Ecto neural progenitor cell (in vitro differentiated cells): ENCODE results near the gene GAGE10.
"Not testable (repeated sequence)": the region's sequence is repeated elsewhere in the genome, so short reads cannot be mapped to it uniquely, and the experiment has no call there.

Source experiments
- DNase-seq: peaks from one replicate; pipeline ENCODE4 v3.0.0-alpha.2; 2018; ENCODE audit warnings: low spot score

The GAGE10 gene

GRCh38 chrX:49276671-49277534 lies 26.5 kb upstream of the GAGE10 start:
- DNase-seq, result peak; percentile 37

GRCh38 chrX:49277535-49277830 lies 26.0 kb upstream of the GAGE10 start:
- no peak for DNase-seq

DNA sequence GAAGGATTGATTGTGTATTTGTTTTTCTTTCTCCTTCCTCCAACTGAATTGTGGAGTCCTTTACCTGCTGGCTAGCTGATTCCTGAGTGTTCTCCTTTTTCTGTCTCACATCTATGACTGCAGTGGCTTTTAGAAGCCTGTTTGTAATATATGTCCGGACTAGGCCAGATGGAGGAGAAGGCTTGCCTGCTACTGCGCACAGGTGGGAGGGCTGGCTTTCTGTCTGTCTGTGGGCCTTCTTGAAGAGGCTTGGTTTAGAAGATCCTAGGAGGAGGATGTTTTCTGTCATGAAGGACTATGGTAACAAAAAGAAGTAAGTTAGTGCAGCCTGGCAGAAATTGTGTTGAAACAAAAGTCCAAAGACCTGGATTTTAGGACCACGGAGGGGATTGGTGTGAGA lies 25.4 kb upstream of the GAGE10 start:
- no peak for DNase-seq

- no peak for DNase-seq
Measured at GRCh38 chrX:49282647-49283011, 20.8 kb upstream of the GAGE10 start.

DNA sequence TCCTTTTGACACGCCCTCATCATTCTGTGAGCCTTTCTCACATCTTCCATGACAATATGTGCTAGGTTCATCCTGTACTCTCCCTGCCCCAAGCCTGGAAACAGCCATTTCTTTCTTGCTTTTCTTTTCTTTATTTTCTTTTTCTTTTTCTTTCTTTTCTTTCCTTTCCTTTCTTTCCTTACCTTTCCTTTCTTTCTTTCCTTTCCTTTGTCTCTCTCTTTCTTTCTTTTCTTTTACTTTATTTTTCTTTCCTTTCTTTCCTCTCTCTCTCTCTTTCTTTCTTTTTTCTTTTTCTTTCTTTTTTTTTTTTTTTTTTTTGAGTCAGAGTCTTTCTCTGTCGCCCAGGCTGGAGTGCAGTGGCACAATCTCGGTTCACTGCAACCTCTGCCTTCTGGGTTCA lies 19.2 kb upstream of the GAGE10 start:
- DNase-seq, result no peak

DNA sequence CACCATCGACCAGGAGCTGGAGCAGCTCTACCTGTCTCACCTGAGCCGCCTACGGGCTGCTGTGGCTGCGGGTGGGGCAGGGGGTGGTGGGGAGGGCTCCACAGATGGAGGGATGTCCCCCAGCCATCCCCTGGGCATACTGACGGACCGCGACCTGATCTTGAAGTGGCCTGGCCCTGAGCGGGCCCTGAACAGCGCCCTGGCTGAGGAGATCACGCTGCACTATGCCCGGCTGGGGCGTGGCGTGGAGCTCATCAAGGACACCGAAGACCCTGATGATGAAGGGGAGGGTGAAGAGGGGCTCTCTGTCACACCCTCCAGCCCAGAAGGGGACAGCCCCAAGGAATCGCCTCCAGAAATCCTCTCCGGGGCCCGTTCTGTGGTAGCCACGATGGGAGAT lies 17.3 kb upstream of the GAGE10 start:
- DNase-seq, result no peak

- DNase-seq, result no peak
Measured at GRCh38 chrX:49286581-49286980, 16.9 kb upstream of the GAGE10 start.

DNA sequence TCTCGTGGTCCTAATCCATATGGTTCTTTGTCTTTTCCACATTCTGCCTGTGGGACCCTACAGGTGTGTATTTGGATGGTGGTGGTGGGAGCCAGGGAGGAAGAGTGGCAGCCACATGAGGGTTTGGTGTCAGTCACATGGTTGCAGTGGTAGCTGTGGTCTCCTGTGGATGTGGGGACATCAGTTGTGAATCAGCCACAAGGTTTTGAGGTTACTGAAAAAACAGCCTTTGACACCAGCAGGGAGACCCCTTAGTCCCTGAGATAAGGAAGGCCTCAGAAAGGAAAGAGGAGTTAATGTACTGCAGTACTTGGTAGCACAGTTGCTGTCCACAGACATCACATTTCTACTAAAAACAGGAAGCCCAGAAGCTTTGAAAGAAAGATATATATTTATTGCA lies 15.8 kb upstream of the GAGE10 start:
- DNase-seq, result no peak

DNA sequence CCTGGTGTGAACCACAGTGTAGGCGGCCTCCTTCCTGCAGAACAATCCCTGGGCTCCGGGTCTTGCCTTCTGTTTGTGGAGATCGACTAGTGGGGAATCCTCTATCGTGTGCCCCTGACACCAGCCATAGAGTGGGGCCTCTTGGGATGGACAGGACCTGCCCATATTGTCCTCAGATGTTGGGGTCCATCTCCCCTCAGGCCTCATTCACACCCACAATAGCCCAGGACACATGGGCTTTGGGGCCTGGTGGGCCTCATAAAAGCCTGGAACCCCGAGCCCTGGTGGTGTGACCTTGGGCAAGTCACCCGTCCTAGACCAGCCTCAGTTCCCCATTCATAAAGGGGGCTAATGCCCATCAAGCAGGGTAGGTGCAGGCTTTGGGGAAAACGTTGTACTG lies 13.2 kb upstream of the GAGE10 start:
- no peak for DNase-seq

GRCh38 chrX:49291615-49292337 lies 11.7 kb upstream of the GAGE10 start:
- DNase-seq, result peak; percentile 70

DNA sequence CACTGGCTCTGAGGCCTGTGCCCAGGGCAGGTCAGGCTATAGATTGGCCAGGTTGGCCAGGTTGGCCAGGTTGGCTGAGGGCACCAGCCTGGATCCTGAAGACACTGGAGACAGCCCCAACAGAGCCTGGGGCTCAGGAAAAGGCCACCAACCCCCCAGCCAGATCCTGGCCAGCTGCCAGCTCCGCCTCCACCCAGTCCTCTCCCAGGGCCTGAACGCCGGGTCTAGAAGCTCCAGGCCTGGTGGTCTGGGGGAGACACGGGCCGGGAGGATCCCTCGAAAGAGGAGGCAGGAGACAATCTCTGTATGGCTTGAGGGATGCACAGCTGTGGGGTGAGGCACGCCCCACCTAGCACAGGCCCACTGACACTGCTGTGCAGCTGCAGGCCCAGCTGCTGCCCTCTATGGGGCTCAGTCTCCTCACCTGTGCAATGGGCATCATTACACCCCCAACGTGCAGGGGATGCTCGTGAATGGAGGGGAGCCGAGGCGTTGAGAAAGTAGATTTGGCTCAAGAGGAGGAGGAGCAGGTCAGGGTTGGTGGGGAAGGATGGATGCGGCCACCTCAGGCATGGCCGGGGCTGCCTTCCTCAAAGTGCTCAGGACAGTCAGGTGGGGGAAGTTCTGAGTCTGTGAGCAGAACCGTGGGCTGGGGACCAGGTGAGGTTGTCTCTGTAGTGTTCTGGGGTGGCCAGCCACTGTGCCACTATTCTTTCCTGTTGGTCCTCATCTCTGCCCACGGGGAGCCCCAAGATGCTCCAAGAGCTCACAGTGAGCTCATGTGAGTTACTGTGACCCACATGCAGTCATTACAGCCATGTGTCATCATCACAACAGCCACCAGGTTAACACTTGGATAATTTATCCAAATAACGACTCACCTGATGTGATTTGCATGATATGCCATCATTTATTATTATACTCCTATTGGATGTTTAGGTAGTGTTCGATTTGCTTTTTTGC lies 10.8 kb upstream of the GAGE10 start:
- DNase-seq, result no peak

DNA sequence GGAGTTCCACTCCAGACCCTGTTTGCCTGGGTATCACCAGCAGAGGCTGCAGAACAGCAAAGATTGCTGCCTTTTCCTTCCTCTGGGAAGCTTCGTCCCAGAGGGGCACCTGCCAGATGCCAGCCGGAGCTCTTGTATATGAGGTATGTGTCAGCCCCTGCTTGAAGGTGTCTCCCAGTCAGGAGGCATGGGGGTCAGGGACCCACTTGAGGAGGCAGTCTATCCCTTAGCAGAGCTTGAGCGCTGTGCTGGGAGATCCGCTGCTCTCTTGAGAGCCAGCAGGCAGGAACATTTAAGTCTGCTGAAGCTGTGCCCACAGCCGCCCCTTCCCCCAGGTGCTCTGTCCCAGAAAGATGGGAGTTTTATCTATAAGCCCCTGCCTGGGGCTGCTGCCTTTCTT lies 4.2 kb upstream of the GAGE10 start:
- DNase-seq, result not testable (repeated sequence)

DNA sequence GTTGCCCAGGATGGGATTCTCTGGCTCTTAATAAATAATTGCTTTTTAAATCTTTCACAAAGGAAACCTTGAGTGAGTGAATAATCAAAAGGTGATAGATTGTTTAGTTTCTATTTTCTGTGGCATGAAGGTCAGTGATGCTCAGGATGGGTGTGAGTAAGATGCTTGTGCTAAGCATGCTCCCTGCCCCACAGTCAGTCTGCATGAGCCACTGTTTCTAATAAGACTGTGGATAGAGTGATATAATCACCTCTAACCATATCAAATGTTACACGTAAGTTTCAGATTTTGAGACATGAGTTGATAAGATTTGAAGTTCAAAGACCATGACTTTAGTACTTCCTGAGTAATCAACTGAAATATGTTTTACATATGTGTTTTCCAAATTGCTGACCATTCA lies 2.7 kb upstream of the GAGE10 start:
- DNase-seq, result no peak

DNA sequence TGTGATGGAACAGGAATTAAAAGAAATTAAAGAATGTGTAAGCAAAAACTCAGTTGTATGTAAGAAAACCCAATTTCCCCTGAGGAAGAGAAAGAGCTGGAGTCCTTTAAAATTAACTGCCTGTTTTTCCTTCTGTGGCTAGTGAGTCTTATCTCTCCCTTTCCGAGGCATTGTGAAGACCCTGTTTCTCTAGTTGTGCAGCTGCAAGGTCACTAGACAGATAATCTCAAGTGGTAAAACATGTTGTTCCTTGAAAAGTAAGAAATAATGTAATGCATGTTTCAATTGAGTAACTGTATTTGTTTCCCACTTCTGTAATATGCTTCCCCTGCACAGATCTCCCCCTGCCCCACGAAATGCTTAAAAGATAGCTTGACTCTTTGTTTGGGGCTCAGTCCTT lies 4.3 kb downstream of the GAGE10 start:
- not testable (repeated sequence) for DNase-seq

DNA sequence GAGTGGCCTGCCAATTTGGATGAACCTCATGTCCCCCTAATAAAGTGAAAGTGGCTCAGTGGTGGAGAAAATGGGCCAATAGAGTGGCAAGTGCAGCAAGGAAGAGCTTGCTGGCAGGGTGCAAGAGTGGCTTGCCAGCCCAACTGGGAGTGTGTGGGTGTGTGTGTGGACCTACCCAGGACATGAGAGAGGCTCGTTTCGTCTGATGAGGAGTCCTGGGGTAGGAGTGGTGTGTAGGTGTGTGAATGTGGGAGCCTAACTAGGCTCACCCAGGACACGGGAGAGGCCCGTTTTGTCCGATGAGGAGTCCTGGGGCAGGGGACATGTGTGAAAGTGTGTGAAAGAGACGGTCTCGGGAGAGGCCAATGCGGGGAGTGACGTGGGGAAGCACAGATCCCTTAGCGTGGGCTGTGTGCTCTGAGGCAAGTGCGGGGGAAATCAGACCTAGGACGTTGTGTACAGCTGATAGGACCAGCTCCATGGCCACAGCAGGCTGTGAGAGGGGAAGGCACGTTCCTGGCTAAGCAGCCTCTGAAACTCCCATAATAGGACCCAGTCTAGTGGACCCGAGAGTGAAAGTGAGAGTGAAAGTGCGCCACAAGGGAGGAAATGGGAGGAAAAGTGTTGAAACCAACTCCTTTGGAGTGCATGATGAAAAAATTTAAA lies 5.3 kb downstream of the GAGE10 start:
- no peak for DNase-seq

DNA sequence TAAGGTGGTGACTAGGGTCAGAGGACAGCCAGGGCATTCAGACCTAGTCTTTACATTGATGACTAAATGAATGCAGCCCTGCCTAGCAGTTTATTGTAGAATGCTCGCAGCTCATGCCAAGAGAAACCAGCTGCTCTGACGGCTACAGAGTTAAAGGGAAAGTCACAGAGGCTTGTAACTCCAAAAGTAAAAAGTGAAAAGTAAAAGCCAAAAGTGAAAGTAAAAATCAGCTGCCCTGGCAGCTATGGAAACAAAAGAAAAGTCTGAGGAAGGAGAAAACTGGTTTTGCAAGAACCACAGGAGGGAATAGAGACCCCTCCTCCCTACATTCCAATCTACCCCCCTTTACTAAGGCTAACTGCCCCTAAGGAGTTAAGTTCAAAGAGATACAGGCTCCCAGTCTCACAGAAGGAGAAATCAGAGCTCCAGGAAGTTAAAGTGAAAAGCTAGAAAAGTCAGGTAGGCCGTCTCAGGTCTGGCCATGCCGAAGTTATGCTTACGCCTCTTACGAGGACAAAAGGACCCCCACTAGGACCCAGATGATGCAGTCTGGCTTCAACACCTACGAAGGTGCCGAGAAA lies 6.0 kb downstream of the GAGE10 start:
- no peak for DNase-seq

- no peak for DNase-seq
Measured at GRCh38 chrX:49310371-49310770, 6.9 kb downstream of the GAGE10 start.

- no peak for DNase-seq
Measured at GRCh38 chrX:49312176-49312575, 8.7 kb downstream of the GAGE10 start.

- no peak for DNase-seq
Measured at GRCh38 chrX:49316085-49316484, 12.6 kb downstream of the GAGE10 start.

GRCh38 chrX:49321737-49322136 lies 18.3 kb downstream of the GAGE10 start, which contains the start of gene GAGE12J:
GAGE12J (plus strand) TSS chrX:49322037; CDS start chrX:49323194, 1,157 bp downstream.
- not testable (repeated sequence) for DNase-seq

DNA sequence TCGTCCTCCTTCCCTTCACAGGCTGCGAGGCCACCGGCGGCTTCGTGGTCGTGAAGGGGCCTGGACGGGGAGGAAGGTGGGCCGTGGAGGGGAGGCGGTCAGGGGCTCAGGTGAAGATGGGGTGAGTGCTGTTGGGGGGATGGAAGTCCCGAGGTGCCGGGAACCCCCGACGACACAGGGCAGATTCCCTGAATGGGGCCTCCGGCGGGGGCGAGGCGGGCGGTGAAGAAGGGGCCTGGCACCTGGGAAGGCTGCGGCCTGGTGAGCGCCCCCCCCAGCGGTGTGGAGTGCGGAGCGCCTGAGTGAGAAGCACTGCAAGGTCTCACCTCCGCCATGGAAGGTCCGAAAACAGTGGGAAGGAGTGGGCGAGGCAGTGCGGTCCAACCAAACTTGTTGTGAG lies 18.8 kb downstream of the GAGE10 start:
- not testable (repeated sequence) for DNase-seq

DNA sequence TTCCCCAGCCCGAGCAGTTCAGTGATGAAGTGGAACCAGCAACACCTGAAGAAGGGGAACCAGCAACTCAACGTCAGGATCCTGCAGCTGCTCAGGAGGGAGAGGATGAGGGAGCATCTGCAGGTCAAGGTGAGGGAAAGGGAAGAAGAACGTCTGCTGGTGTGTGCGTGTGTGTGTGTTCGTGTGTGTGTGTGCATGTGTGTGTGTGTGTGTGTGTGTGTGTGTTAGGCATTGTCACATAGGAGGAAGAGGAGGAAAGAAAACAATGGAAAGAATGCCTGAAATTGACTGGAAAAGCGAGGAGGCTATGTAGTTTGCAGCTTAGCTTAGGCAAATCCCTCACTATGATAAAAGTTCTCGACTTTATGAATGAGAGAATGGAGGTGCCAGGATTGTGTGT lies 20.3 kb downstream of the GAGE10 start:
- DNase-seq, result not testable (repeated sequence)
